Activated naive CD8-positive, alpha-beta T cell treated with anti-CD3 and anti-CD28 coated beads for 36 hours (primary cell): Measurements from ENCODE around the gene SIPA1L3. TPM values are rescaled to one million over a fixed set of nuclear protein-coding genes. Genes with fewer than 3 reads are reported as not detected.

Source experiments
- DNase-seq: peaks from one replicate; pipeline ENCODE4 v3.0.0; 2021
- H3K27ac Mint-ChIP-seq: one replicate; pipeline ENCODE4 v1.8.0; 2022; ENCODE audit warnings: mild to moderate bottlenecking, moderate library complexity, mixed read lengths
- H3K27me3 Mint-ChIP-seq: one replicate; pipeline ENCODE4 v1.8.0; 2022; ENCODE audit warnings: mild to moderate bottlenecking, mixed read lengths
- H3K36me3 Mint-ChIP-seq: one replicate; pipeline ENCODE4 v1.8.0; 2021; ENCODE audit warnings: mild to moderate bottlenecking, mixed read lengths
- H3K4me1 Mint-ChIP-seq: one replicate; pipeline ENCODE4 v1.8.0; 2021; ENCODE audit warnings: mixed read lengths
- H3K4me3 Mint-ChIP-seq: one replicate; pipeline ENCODE4 v1.8.0; 2022; ENCODE audit warnings: mild to moderate bottlenecking, moderate library complexity, mixed read lengths
- H3K9me3 Mint-ChIP-seq: one replicate; pipeline ENCODE4 v1.8.0; 2022; ENCODE audit warnings: mixed read lengths
- total RNA-seq, 2 experiments: library from RNA; stranded (reverse); gene quantifications; one replicate each; pipeline ENCODE4 v1.2.3, GENCODE V29; 2021

SIPA1L3 gene
- total RNA-seq, 2 experiments from 2014 or later: 9.1 to 9.7 TPM

GRCh38 chr19:38233740-38234251, 326.8 kb downstream of the SIPA1L3 start:
- DNase-seq: peak; percentile 72
- Mint-ChIP-seq H3K27me3 (peaks cover 40% of the 10 kb centered on the region), H3K36me3 (no peaks in the 10 kb centered on the region), H3K9me3 (no peaks in the 10 kb centered on the region), H3K4me3 (no peak overlapping the region), H3K4me1 (no peaks in the 10 kb centered on the region), H3K27ac (no peak overlapping the region)

GRCh38 chr19:38234615-38235014, 327.6 kb downstream of the SIPA1L3 start:
- peaks cover 36% of the 10 kb centered on the region for H3K27me3 Mint-ChIP-seq
- H3K36me3 Mint-ChIP-seq: no peaks in the 10 kb centered on the region
- H3K9me3 Mint-ChIP-seq: no peaks in the 10 kb centered on the region
- DNase-seq: no peak
- H3K27ac Mint-ChIP-seq: no peak overlapping the region
- H3K4me1 Mint-ChIP-seq: no peaks in the 10 kb centered on the region
- H3K4me3 Mint-ChIP-seq: no peak overlapping the region

GRCh38 chr19:38239816-38240215, 332.8 kb downstream of the SIPA1L3 start:
- H3K9me3 Mint-ChIP-seq: no peaks in the 10 kb centered on the region
- H3K27ac Mint-ChIP-seq: no peak overlapping the region
- peaks cover 2% of the 10 kb centered on the region for H3K4me1 Mint-ChIP-seq
- DNase-seq: no peak
- H3K4me3 Mint-ChIP-seq: no peak overlapping the region
- H3K36me3 Mint-ChIP-seq: no peaks in the 10 kb centered on the region
- H3K27me3 Mint-ChIP-seq: peaks cover 3% of the 10 kb centered on the region

- Mint-ChIP-seq H3K27me3 (peaks cover 3% of the 10 kb centered on the region), H3K4me3 (peak overlapping the region; percentile 77), H3K36me3 (no peaks in the 10 kb centered on the region), H3K27ac (no peak overlapping the region), H3K9me3 (no peaks in the 10 kb centered on the region), H3K4me1 (peaks cover 2% of the 10 kb centered on the region)
- no peak for DNase-seq
These were observed 336.3 kb downstream of the SIPA1L3 start for GRCh38 chr19:38243279-38243673.

GRCh38 chr19:38245826-38246498, 339.0 kb downstream of the SIPA1L3 start:
- H3K36me3 Mint-ChIP-seq: no peaks in the 10 kb centered on the region
- DNase-seq: no peak
- H3K9me3 Mint-ChIP-seq: no peaks in the 10 kb centered on the region
- H3K27ac Mint-ChIP-seq: no peak overlapping the region
- no peak overlapping the region for H3K4me3 Mint-ChIP-seq
- H3K27me3 Mint-ChIP-seq: peaks cover 3% of the 10 kb centered on the region
- peaks cover 2% of the 10 kb centered on the region for H3K4me1 Mint-ChIP-seq

- H3K36me3 Mint-ChIP-seq: no peaks in the 10 kb centered on the region
- H3K27me3 Mint-ChIP-seq: peaks cover 9% of the 10 kb centered on the region
- peaks cover 2% of the 10 kb centered on the region for H3K4me1 Mint-ChIP-seq
- H3K4me3 Mint-ChIP-seq: no peak overlapping the region
- H3K27ac Mint-ChIP-seq: no peak overlapping the region
- no peaks in the 10 kb centered on the region for H3K9me3 Mint-ChIP-seq
- DNase-seq: no peak
These were observed 340.1 kb downstream of the SIPA1L3 start for GRCh38 chr19:38247126-38247525.

GRCh38 chr19:38247734-38248268, 340.8 kb downstream of the SIPA1L3 start:
- peaks cover 2% of the 10 kb centered on the region for H3K4me1 Mint-ChIP-seq
- H3K36me3 Mint-ChIP-seq: no peaks in the 10 kb centered on the region
- DNase-seq: no peak
- H3K9me3 Mint-ChIP-seq: no peaks in the 10 kb centered on the region
- no peak overlapping the region for H3K27ac Mint-ChIP-seq
- H3K27me3 Mint-ChIP-seq: peaks cover 10% of the 10 kb centered on the region
- no peak overlapping the region for H3K4me3 Mint-ChIP-seq

GRCh38 chr19:38248421-38248820, 341.4 kb downstream of the SIPA1L3 start:
- no peak for DNase-seq
- Mint-ChIP-seq H3K9me3 (no peaks in the 10 kb centered on the region), H3K27ac (no peak overlapping the region), H3K4me3 (no peak overlapping the region), H3K27me3 (peaks cover 9% of the 10 kb centered on the region), H3K36me3 (no peaks in the 10 kb centered on the region), H3K4me1 (peaks cover 2% of the 10 kb centered on the region)

- H3K4me1 Mint-ChIP-seq: no peaks in the 10 kb centered on the region
- H3K4me3 Mint-ChIP-seq: no peak overlapping the region
- peaks cover 15% of the 10 kb centered on the region for H3K27me3 Mint-ChIP-seq
- H3K9me3 Mint-ChIP-seq: no peaks in the 10 kb centered on the region
- no peak for DNase-seq
- H3K36me3 Mint-ChIP-seq: no peaks in the 10 kb centered on the region
- H3K27ac Mint-ChIP-seq: no peak overlapping the region
These were observed 343.4 kb downstream of the SIPA1L3 start for GRCh38 chr19:38250428-38250820.

GRCh38 chr19:38250821-38251563, 344.0 kb downstream of the SIPA1L3 start:
- Mint-ChIP-seq H3K4me1 (no peaks in the 10 kb centered on the region), H3K27ac (no peak overlapping the region), H3K9me3 (no peaks in the 10 kb centered on the region), H3K36me3 (no peaks in the 10 kb centered on the region), H3K27me3 (peaks cover 20% of the 10 kb centered on the region), H3K4me3 (no peak overlapping the region)
- no peak for DNase-seq

- Mint-ChIP-seq H3K9me3 (no peaks in the 10 kb centered on the region), H3K27me3 (peaks cover 22% of the 10 kb centered on the region), H3K4me1 (peaks cover under 1% of the 10 kb centered on the region), H3K36me3 (no peaks in the 10 kb centered on the region), H3K27ac (no peak overlapping the region), H3K4me3 (no peak overlapping the region)
- no peak for DNase-seq
These were observed 344.6 kb downstream of the SIPA1L3 start for GRCh38 chr19:38251564-38252051.

GRCh38 chr19:38252385-38252784, 345.4 kb downstream of the SIPA1L3 start:
- no peak for DNase-seq
- Mint-ChIP-seq H3K27me3 (peaks cover 30% of the 10 kb centered on the region), H3K4me1 (peaks cover 2% of the 10 kb centered on the region), H3K4me3 (no peak overlapping the region), H3K36me3 (no peaks in the 10 kb centered on the region), H3K27ac (no peak overlapping the region), H3K9me3 (no peaks in the 10 kb centered on the region)

GRCh38 chr19:38252941-38253691, 346.1 kb downstream of the SIPA1L3 start:
- Mint-ChIP-seq H3K27me3 (peaks cover 34% of the 10 kb centered on the region), H3K9me3 (no peaks in the 10 kb centered on the region), H3K4me1 (peaks cover 2% of the 10 kb centered on the region), H3K4me3 (no peak overlapping the region), H3K27ac (no peak overlapping the region), H3K36me3 (no peaks in the 10 kb centered on the region)
- no peak for DNase-seq

GRCh38 chr19:38253788-38254187, 346.8 kb downstream of the SIPA1L3 start:
- no peaks in the 10 kb centered on the region for H3K9me3 Mint-ChIP-seq
- no peak overlapping the region for H3K27ac Mint-ChIP-seq
- no peaks in the 10 kb centered on the region for H3K36me3 Mint-ChIP-seq
- no peak for DNase-seq
- H3K4me3 Mint-ChIP-seq: no peak overlapping the region
- peaks cover 36% of the 10 kb centered on the region for H3K27me3 Mint-ChIP-seq
- peaks cover 2% of the 10 kb centered on the region for H3K4me1 Mint-ChIP-seq
